ENCODE data around the gene DNAJA2.
"Not testable (repeated sequence)": the region's sequence is repeated elsewhere in the genome, so short reads cannot be mapped to it uniquely, and the experiment has no call there.

DNAJA2 gene

GRCh38 chr16:47000066-47000465, 26.6 kb upstream of the DNAJA2 start:
- not testable (repeated sequence) for H3K4me3 ChIP-seq (ENCODE audit: low read depth in 1 of 2, low read length in 2 of 2); H3K9ac ChIP-seq (ENCODE audit: low read length); H3K27me3 ChIP-seq (ENCODE audit: control insufficient read depth in 1 of 2, insufficient read depth in 2 of 2, low read length in 2 of 2)

GRCh38 chr16:46997844-46998243, 24.4 kb upstream of the DNAJA2 start:
- Histone ChIP-seq H3K4me3 (ENCODE audit: low read depth in 1 of 2, low read length in 2 of 2) (no peak overlapping the region), H3K27ac (ENCODE audit: low read depth, low read length) (no peak overlapping the region), H3K4me1 (ENCODE audit: insufficient read depth, low read length) (no peaks in the 10 kb centered on the region), H3K27me3 (ENCODE audit: control insufficient read depth in 1 of 2, insufficient read depth in 2 of 2, low read length in 2 of 2) (no peaks in the 10 kb centered on the region), H3K9me3 (ENCODE audit: low read length) (no peaks in the 10 kb centered on the region), H3K9ac (ENCODE audit: low read length) (no peak overlapping the region), H3K36me3 (ENCODE audit: insufficient read depth, low read length) (no peaks in the 10 kb centered on the region)

More at GRCh38 chr16:47000066-47000465, 26.6 kb upstream of the DNAJA2 start:
- H3K36me3 ChIP-seq (ENCODE audit: insufficient read depth, low read length); H3K4me1 ChIP-seq (ENCODE audit: insufficient read depth, low read length); H3K9me3 ChIP-seq (ENCODE audit: low read length); H3K27ac ChIP-seq (ENCODE audit: low read depth, low read length): not testable (repeated sequence)

GRCh38 chr16:46996952-46997458, 23.5 kb upstream of the DNAJA2 start:
- H3K9me3 ChIP-seq (ENCODE audit: low read length) = no peaks in the 10 kb centered on the region
- H3K9ac ChIP-seq (ENCODE audit: low read length) = no peak overlapping the region
- H3K4me1 ChIP-seq (ENCODE audit: insufficient read depth, low read length) = no peaks in the 10 kb centered on the region
- no peaks in the 10 kb centered on the region for H3K36me3 ChIP-seq (ENCODE audit: insufficient read depth, low read length)
- no peaks in the 10 kb centered on the region for H3K27me3 ChIP-seq (ENCODE audit: control insufficient read depth in 1 of 2, insufficient read depth in 2 of 2, low read length in 2 of 2)
- H3K4me3 ChIP-seq (ENCODE audit: low read depth in 1 of 2, low read length in 2 of 2) = no peak overlapping the region
- no peak overlapping the region for H3K27ac ChIP-seq (ENCODE audit: low read depth, low read length)

DNA sequence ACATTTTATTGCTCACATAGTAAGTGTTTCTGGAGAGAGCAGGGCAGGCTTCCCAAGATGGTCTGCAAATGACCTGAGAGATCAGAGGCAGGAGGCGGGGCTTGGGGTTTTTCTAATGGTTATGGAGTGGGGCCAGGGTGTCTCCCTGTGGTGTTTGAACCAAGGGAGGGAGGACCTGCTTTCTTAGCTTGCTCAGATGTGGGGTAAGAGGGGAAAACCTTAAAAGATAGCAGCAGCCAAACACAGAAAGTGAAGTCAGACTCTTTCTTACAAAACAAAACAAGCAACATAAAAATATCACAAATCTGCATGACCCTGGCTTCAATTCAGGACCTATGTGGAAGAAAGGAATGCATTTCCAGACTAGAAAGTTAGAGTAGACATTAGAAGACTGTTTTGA, 22.9 kb upstream of the DNAJA2 start:
- H3K4me1 ChIP-seq (ENCODE audit: insufficient read depth, low read length) = no peaks in the 10 kb centered on the region
- no peaks in the 10 kb centered on the region for H3K27me3 ChIP-seq (ENCODE audit: control insufficient read depth in 1 of 2, insufficient read depth in 2 of 2, low read length in 2 of 2)
- no peak overlapping the region for H3K9ac ChIP-seq (ENCODE audit: low read length)
- H3K9me3 ChIP-seq (ENCODE audit: low read length) = no peaks in the 10 kb centered on the region
- H3K36me3 ChIP-seq (ENCODE audit: insufficient read depth, low read length) = no peaks in the 10 kb centered on the region
- H3K4me3 ChIP-seq (ENCODE audit: low read depth in 1 of 2, low read length in 2 of 2) = no peak overlapping the region
- H3K27ac ChIP-seq (ENCODE audit: low read depth, low read length) = no peak overlapping the region

- H3K4me3 ChIP-seq (ENCODE audit: low read depth in 1 of 2, low read length in 2 of 2) = no peak overlapping the region
- H3K27ac ChIP-seq (ENCODE audit: low read depth, low read length) = no peak overlapping the region
- H3K9me3 ChIP-seq (ENCODE audit: low read length) = no peaks in the 10 kb centered on the region
- H3K4me1 ChIP-seq (ENCODE audit: insufficient read depth, low read length) = no peaks in the 10 kb centered on the region
- no peak overlapping the region for H3K9ac ChIP-seq (ENCODE audit: low read length)
- H3K27me3 ChIP-seq (ENCODE audit: control insufficient read depth in 1 of 2, insufficient read depth in 2 of 2, low read length in 2 of 2) = no peaks in the 10 kb centered on the region
- no peaks in the 10 kb centered on the region for H3K36me3 ChIP-seq (ENCODE audit: insufficient read depth, low read length)
Measured at GRCh38 chr16:46991729-46992704, 18.5 kb upstream of the DNAJA2 start.

DNA sequence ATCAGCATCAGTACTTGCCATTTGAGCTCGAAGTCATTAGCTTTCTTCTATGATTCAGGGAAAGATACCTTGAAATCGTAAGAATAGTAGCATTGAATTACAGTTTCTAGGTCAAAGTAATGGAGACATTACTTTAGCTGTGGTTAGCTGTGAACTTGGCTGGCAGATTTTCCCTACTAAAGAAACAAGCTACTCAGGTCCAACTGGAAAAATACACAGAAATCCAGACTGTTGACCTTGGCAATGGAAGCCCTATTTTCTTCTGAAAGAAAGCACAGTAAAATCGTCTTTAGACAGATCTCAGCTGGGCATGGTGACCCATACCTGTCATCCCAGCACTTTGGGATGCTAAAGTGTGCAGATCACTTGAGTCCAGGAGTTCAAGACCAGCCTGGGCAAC, 13.4 kb upstream of the DNAJA2 start:
- Histone ChIP-seq H3K4me1 (ENCODE audit: insufficient read depth, low read length) (no peaks in the 10 kb centered on the region), H3K27ac (ENCODE audit: low read depth, low read length) (no peak overlapping the region), H3K9ac (ENCODE audit: low read length) (no peak overlapping the region), H3K27me3 (ENCODE audit: control insufficient read depth in 1 of 2, insufficient read depth in 2 of 2, low read length in 2 of 2) (no peaks in the 10 kb centered on the region), H3K9me3 (ENCODE audit: low read length) (no peaks in the 10 kb centered on the region), H3K4me3 (ENCODE audit: low read depth in 1 of 2, low read length in 2 of 2) (no peak overlapping the region), H3K36me3 (ENCODE audit: insufficient read depth, low read length) (no peaks in the 10 kb centered on the region)

GRCh38 chr16:46986438-46986837, 13.0 kb upstream of the DNAJA2 start:
- no peak overlapping the region for H3K27ac ChIP-seq (ENCODE audit: low read depth, low read length)
- no peaks in the 10 kb centered on the region for H3K9me3 ChIP-seq (ENCODE audit: low read length)
- no peaks in the 10 kb centered on the region for H3K36me3 ChIP-seq (ENCODE audit: insufficient read depth, low read length)
- H3K4me3 ChIP-seq (ENCODE audit: low read depth in 1 of 2, low read length in 2 of 2) = no peak overlapping the region
- H3K4me1 ChIP-seq (ENCODE audit: insufficient read depth, low read length) = no peaks in the 10 kb centered on the region
- H3K27me3 ChIP-seq (ENCODE audit: control insufficient read depth in 1 of 2, insufficient read depth in 2 of 2, low read length in 2 of 2) = no peaks in the 10 kb centered on the region
- no peak overlapping the region for H3K9ac ChIP-seq (ENCODE audit: low read length)

- H3K4me3 ChIP-seq (ENCODE audit: low read depth in 1 of 2, low read length in 2 of 2) = no peak overlapping the region
- no peak overlapping the region for H3K27ac ChIP-seq (ENCODE audit: low read depth, low read length)
- no peaks in the 10 kb centered on the region for H3K36me3 ChIP-seq (ENCODE audit: insufficient read depth, low read length)
- no peaks in the 10 kb centered on the region for H3K27me3 ChIP-seq (ENCODE audit: control insufficient read depth in 1 of 2, insufficient read depth in 2 of 2, low read length in 2 of 2)
- no peaks in the 10 kb centered on the region for H3K9me3 ChIP-seq (ENCODE audit: low read length)
- no peaks in the 10 kb centered on the region for H3K4me1 ChIP-seq (ENCODE audit: insufficient read depth, low read length)
- H3K9ac ChIP-seq (ENCODE audit: low read length) = no peak overlapping the region
Measured at GRCh38 chr16:46982335-46982734, 8.9 kb upstream of the DNAJA2 start.

DNA sequence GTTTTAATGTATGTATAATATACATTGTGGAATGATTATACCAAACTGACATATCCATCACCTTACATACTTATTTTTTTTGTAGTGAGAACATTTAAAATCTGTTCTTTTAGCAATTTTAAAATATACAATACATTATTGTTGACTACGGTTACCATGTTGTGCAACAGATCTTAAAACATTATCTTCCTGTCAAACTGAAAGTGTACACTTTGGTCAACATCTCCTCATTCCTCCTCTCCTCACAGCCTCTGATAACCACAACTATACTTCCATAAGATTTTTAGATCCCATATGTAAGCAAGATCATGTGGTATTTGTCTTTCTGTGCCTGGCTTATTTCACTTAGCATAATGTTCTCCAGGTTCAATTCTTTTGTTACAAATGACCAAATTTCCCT, 7.5 kb upstream of the DNAJA2 start:
- H3K9me3 ChIP-seq (ENCODE audit: low read length) = no peaks in the 10 kb centered on the region
- no peaks in the 10 kb centered on the region for H3K4me1 ChIP-seq (ENCODE audit: insufficient read depth, low read length)
- no peaks in the 10 kb centered on the region for H3K36me3 ChIP-seq (ENCODE audit: insufficient read depth, low read length)
- H3K4me3 ChIP-seq (ENCODE audit: low read depth in 1 of 2, low read length in 2 of 2) = no peak overlapping the region
- no peaks in the 10 kb centered on the region for H3K27me3 ChIP-seq (ENCODE audit: control insufficient read depth in 1 of 2, insufficient read depth in 2 of 2, low read length in 2 of 2)
- no peak overlapping the region for H3K9ac ChIP-seq (ENCODE audit: low read length)
- H3K27ac ChIP-seq (ENCODE audit: low read depth, low read length) = no peak overlapping the region

DNA sequence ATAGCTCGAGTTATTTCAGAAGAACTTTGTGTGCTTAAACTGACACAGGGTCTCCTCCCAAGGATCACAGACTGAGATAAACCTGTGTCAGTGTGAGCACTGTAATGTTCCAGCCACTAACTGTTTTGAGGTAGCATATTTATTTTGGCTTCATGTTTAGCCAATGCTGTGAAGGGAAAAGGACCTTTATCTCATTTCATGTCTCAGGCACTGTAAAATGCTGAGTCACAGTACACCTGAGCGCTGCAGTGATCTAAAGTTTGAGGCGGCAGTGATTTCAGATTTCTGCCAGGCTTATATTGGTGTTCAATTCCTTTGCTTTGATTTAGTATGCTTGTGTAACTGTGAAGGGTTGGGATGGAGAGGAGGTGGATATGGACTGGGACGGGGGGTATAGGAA, 3.1 kb upstream of the DNAJA2 start:
- no peaks in the 10 kb centered on the region for H3K27me3 ChIP-seq (ENCODE audit: control insufficient read depth in 1 of 2, insufficient read depth in 2 of 2, low read length in 2 of 2)
- H3K36me3 ChIP-seq (ENCODE audit: insufficient read depth, low read length) = no peaks in the 10 kb centered on the region
- H3K4me3 ChIP-seq (ENCODE audit: low read depth in 1 of 2, low read length in 2 of 2) = no peak overlapping the region
- H3K4me1 ChIP-seq (ENCODE audit: insufficient read depth, low read length) = peaks cover 14% of the 10 kb centered on the region
- no peaks in the 10 kb centered on the region for H3K9me3 ChIP-seq (ENCODE audit: low read length)
- H3K9ac ChIP-seq (ENCODE audit: low read length) = no peak overlapping the region
- no peak overlapping the region for H3K27ac ChIP-seq (ENCODE audit: low read depth, low read length)

GRCh38 chr16:46975908-46976470, 2.5 kb upstream of the DNAJA2 start:
- H3K27ac ChIP-seq (ENCODE audit: low read depth, low read length) = no peak overlapping the region
- no peaks in the 10 kb centered on the region for H3K27me3 ChIP-seq (ENCODE audit: control insufficient read depth in 1 of 2, insufficient read depth in 2 of 2, low read length in 2 of 2)
- H3K9ac ChIP-seq (ENCODE audit: low read length) = no peak overlapping the region
- peaks cover 15% of the 10 kb centered on the region for H3K4me1 ChIP-seq (ENCODE audit: insufficient read depth, low read length)
- H3K36me3 ChIP-seq (ENCODE audit: insufficient read depth, low read length) = no peaks in the 10 kb centered on the region
- H3K4me3 ChIP-seq (ENCODE audit: low read depth in 1 of 2, low read length in 2 of 2) = no peak overlapping the region
- H3K9me3 ChIP-seq (ENCODE audit: low read length) = no peaks in the 10 kb centered on the region

All from muscle layer of colon (tissue), 2 donors.